Neural progenitor cell (in vitro differentiated cells): ENCODE data around the gene ADA. TPM values are rescaled to one million over a fixed set of nuclear protein-coding genes. Genes with fewer than 3 reads are reported as not detected.
"Not testable (repeated sequence)": the region's sequence is repeated elsewhere in the genome, so short reads cannot be mapped to it uniquely, and the experiment has no call there.

Source experiments
- DNase-seq: peaks from one replicate; pipeline ENCODE4 v3.0.0-alpha.2; 2016; ENCODE audit warnings: low spot score
- H2AFZ ChIP-seq: fragments of 200-600 bp; sonication (generic); replicated peaks from 2 replicates; pipeline ENCODE4 v1.6.1; 2016; ENCODE audit warnings: antibody characterized with exemption
- H3F3A ChIP-seq: fragments of 200-600 bp; sonication (generic); 2 replicates; pipeline ENCODE4 v1.6.1; 2016; ENCODE audit warnings: antibody characterized with exemption, low read depth
- H3K27ac ChIP-seq: fragments of 200-600 bp; sonication (generic); 2 replicates; pipeline ENCODE4 v1.5.1; 2016; ENCODE audit warnings: mild to moderate bottlenecking
- H3K27me3 ChIP-seq: fragments of 200-600 bp; sonication (generic); 2 replicates; pipeline ENCODE4 v1.6.1; 2016; ENCODE audit warnings: mild to moderate bottlenecking, moderate library complexity
- H3K36me3 ChIP-seq: fragments of 200-600 bp; sonication (generic); 2 replicates; pipeline ENCODE4 v1.5.1; 2016
- H3K4me1 ChIP-seq: fragments of 200-600 bp; sonication (generic); 2 replicates; pipeline ENCODE4 v1.6.1; 2016; ENCODE audit warnings: mixed run types
- H3K4me2 ChIP-seq: fragments of 200-600 bp; sonication (generic); 2 replicates; pipeline ENCODE4 v1.6.1; 2016
- H3K4me3 ChIP-seq: fragments of 200-600 bp; sonication (generic); 2 replicates; pipeline ENCODE4 v1.5.1; 2016
- H3K79me2 ChIP-seq: fragments of 200-600 bp; sonication (generic); 2 replicates; pipeline ENCODE4 v1.6.1; 2016; ENCODE audit warnings: low read depth
- H3K9ac ChIP-seq: fragments of 200-600 bp; sonication (generic); 2 replicates; pipeline ENCODE4 v1.6.1; 2016
- H3K9me3 ChIP-seq: fragments of 200-600 bp; sonication (generic); 2 replicates; pipeline ENCODE4 v1.5.1; 2016; ENCODE audit warnings: low read depth
- H4K20me1 ChIP-seq: fragments of 200-600 bp; sonication (generic); 2 replicates; pipeline ENCODE4 v1.6.1; 2016; ENCODE audit warnings: low read depth
- H3K27ac Mint-ChIP-seq: 3 replicates; pipeline ENCODE4 v1.8.0; 2021; ENCODE audit warnings: mixed read lengths
- H3K27me3 Mint-ChIP-seq: 2 replicates; pipeline ENCODE4 v1.8.0; 2022; ENCODE audit warnings: low read depth, mild to moderate bottlenecking, inconsistent platforms, moderate library complexity, mixed read lengths; ENCODE audit not compliant: insufficient read depth
- H3K36me3 Mint-ChIP-seq: 3 replicates; pipeline ENCODE4 v1.8.0; 2021; ENCODE audit warnings: mixed read lengths
- H3K4me1 Mint-ChIP-seq: 3 replicates; pipeline ENCODE4 v1.8.0; 2021; ENCODE audit warnings: mixed read lengths
- H3K4me3 Mint-ChIP-seq: 3 replicates; pipeline ENCODE4 v1.8.0; 2021; ENCODE audit warnings: mild to moderate bottlenecking, moderate library complexity, mixed read lengths
- H3K9me3 Mint-ChIP-seq: 3 replicates; pipeline ENCODE4 v1.8.0; 2020; ENCODE audit warnings: mixed read lengths
- CTCF ChIP-seq: fragments of 200-600 bp; sonication (generic); IDR thresholded peaks from 2 replicates; pipeline ENCODE4 v1.5.1; 2017; ENCODE audit warnings: antibody characterized with exemption, mild to moderate bottlenecking
- EZH2 ChIP-seq: fragments of 200-600 bp; sonication (generic); IDR thresholded peaks from 2 replicates; pipeline ENCODE4 v1.6.1; 2017; ENCODE audit warnings: antibody characterized with exemption, mild to moderate bottlenecking, moderate library complexity
- EZH2phosphoT487 ChIP-seq: fragments of 200-600 bp; sonication (generic); IDR thresholded peaks from 2 replicates; pipeline ENCODE4 v1.6.1; 2017; ENCODE audit warnings: antibody characterized with exemption
- total RNA-seq: library from RNA; depleted of rRNA; stranded (reverse); fragments of >200 nt; gene quantifications from 2 replicates; pipeline ENCODE4 v1.2.3, GENCODE V29; 2015; ENCODE audit warnings: low replicate concordance

Gene ADA
- total RNA-seq: 29.7 and 52.5 TPM in 2 replicates

DNA sequence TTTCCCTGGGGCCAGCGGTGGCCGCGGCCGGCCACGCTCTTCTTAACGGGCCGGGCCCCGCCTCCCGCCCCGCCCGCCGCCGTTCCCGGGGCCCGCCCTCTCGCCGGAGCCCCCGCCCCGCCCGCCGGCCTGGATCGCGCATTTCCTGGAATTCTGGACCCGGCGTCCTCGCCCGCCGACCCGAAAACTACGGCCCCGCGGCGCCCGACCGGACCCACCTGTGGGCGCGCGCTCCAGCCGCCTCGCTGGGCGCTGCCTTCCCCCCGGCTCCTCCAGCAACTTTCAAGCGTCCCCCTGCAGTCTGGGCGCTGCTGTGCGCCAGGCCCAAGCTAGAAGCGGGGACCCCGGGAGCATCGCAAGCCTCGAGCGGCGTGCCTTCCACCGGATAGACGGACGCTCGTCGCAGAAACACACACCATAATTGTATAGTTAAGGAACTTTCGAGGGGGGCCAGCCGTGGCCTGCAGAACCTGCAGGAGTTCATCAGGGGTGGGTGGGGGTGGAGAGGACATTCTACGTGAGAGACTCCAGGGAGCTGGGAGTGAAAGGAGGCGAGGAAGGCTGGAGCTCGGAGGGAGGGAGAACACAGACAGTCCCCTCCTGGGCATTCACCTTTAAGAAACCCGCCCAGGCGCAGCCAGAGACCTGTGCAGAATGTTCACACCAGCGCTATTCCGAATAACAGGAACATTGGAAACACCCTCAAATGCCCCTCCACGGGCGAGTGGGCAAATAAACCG lies at the start of gene ADA:
ADA (minus strand) TSS at position 16 of the 740 bp plus-strand sequence. CDS start 92 bp downstream, outside the sequence.
- no peak within 1 kb of the TSS for H3K27ac Mint-ChIP-seq
- Histone ChIP-seq H3K4me1 (peaks cover 32% of the 10 kb centered on the region), H3K36me3 (no peaks in the 10 kb centered on the region), H3K9ac (no peak within 1 kb of the TSS), H3K79me2 (no peaks in the 10 kb centered on the region), H3K27me3 (peaks cover 24% of the 10 kb centered on the region), H2AFZ (peak within 1 kb of the TSS; percentile 82), H3K4me2 (peak within 1 kb of the TSS; percentile 80), H4K20me1 (no peaks in the 10 kb centered on the region), H3K27ac (no peak within 1 kb of the TSS), H3K4me3 (peak within 1 kb of the TSS; percentile 75), H3F3A (peaks cover 40% of the 10 kb centered on the region), H3K9me3 (no peaks in the 10 kb centered on the region)
- H3K9me3 Mint-ChIP-seq: peaks cover 4% of the 10 kb centered on the region
- peak; percentile 45 for TF ChIP-seq EZH2phosphoT487
- TF ChIP-seq EZH2: peak; percentile 30
- no peak for TF ChIP-seq CTCF
- no peaks in the 10 kb centered on the region for H3K36me3 Mint-ChIP-seq
- DNase-seq: peak; percentile 89
- H3K27me3 Mint-ChIP-seq: peaks cover 20% of the 10 kb centered on the region
- H3K4me1 Mint-ChIP-seq: peaks cover 34% of the 10 kb centered on the region
- peak within 1 kb of the TSS; percentile 94 for H3K4me3 Mint-ChIP-seq

DNA sequence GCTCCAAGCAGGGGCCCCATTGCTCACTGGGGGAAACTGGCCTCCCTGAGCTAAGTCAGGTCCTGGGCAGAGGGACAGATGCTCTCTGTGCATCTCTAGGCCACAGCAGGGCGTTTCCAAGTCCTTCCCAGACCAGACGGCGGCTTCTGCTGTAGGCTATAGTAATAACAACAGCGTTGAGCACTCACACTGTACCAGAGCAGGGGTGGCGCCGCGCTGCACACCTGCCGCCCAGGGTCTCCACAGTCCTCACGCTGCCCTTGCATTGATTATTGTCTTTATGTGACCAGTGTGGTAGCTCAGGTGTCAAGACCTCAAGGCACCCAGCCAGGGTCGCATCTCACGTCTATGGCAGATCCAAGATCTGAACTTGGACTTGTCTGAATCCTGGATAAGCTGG lies 48.8 kb upstream of the ADA start:
- H3K27ac Mint-ChIP-seq: peak overlapping the region; percentile 25
- no peak overlapping the region for H3K27ac ChIP-seq

GRCh38 chr20:44698351-44698750 lies 46.9 kb upstream of the ADA start:
- H3K27ac Mint-ChIP-seq: no peak overlapping the region
- no peak for TF ChIP-seq EZH2phosphoT487
- TF ChIP-seq CTCF: no peak
- no peak for TF ChIP-seq EZH2
- peaks cover 5% of the 10 kb centered on the region for H3K27me3 Mint-ChIP-seq

More for the DNA sequence above, 48.8 kb upstream of the ADA start:
- Histone ChIP-seq H3K4me2 (no peak overlapping the region), H2AFZ (no peak overlapping the region), H4K20me1 (no peaks in the 10 kb centered on the region), H3K27me3 (no peaks in the 10 kb centered on the region), H3K79me2 (no peaks in the 10 kb centered on the region), H3K36me3 (no peaks in the 10 kb centered on the region), H3K9ac (no peak overlapping the region), H3K4me3 (no peak overlapping the region), H3K4me1 (peaks cover 10% of the 10 kb centered on the region), H3K9me3 (no peaks in the 10 kb centered on the region), H3F3A (no peaks in the 10 kb centered on the region)
- no peak for DNase-seq
- no peaks in the 10 kb centered on the region for H3K9me3 Mint-ChIP-seq
- peaks cover 9% of the 10 kb centered on the region for H3K27me3 Mint-ChIP-seq
- peaks cover 27% of the 10 kb centered on the region for H3K4me1 Mint-ChIP-seq
- TF ChIP-seq EZH2phosphoT487: no peak
- TF ChIP-seq EZH2: no peak
- TF ChIP-seq CTCF: no peak
- no peaks in the 10 kb centered on the region for H3K36me3 Mint-ChIP-seq
- H3K4me3 Mint-ChIP-seq: no peak overlapping the region

GRCh38 chr20:44697041-44697440 lies 45.5 kb upstream of the ADA start:
- H3K36me3 ChIP-seq, H3K27ac ChIP-seq, H4K20me1 ChIP-seq, DNase-seq, H3K9me3 ChIP-seq, H3K9me3 Mint-ChIP-seq, H3K4me3 ChIP-seq, H3K79me2 ChIP-seq, H3K4me1 ChIP-seq, H3K4me2 ChIP-seq, H3F3A ChIP-seq, H3K4me3 Mint-ChIP-seq, H3K27me3 ChIP-seq, H3K27ac Mint-ChIP-seq, H3K9ac ChIP-seq, H3K27me3 Mint-ChIP-seq, H2AFZ ChIP-seq, H3K36me3 Mint-ChIP-seq: not testable (repeated sequence)
- peaks cover 33% of the 10 kb centered on the region for H3K4me1 Mint-ChIP-seq

More at GRCh38 chr20:44698351-44698750, 46.9 kb upstream of the ADA start:
- DNase-seq: no peak
- Histone ChIP-seq H3K27ac (no peak overlapping the region), H4K20me1 (no peaks in the 10 kb centered on the region), H3K4me1 (peaks cover 10% of the 10 kb centered on the region), H3K9me3 (no peaks in the 10 kb centered on the region), H3K4me3 (no peak overlapping the region), H3K79me2 (no peaks in the 10 kb centered on the region), H3K4me2 (no peak overlapping the region), H2AFZ (no peak overlapping the region), H3K27me3 (no peaks in the 10 kb centered on the region), H3F3A (no peaks in the 10 kb centered on the region), H3K36me3 (no peaks in the 10 kb centered on the region), H3K9ac (no peak overlapping the region)
- no peaks in the 10 kb centered on the region for H3K9me3 Mint-ChIP-seq
- peaks cover 25% of the 10 kb centered on the region for H3K4me1 Mint-ChIP-seq
- no peaks in the 10 kb centered on the region for H3K36me3 Mint-ChIP-seq
- no peak overlapping the region for H3K4me3 Mint-ChIP-seq
